Adipose tissue (tissue), 3 donors: ENCODE data around the gene APEX2. TPM values are rescaled to one million over a fixed set of nuclear protein-coding genes. Genes with fewer than 3 reads are reported as not detected.
"Not testable (repeated sequence)": the region's sequence is repeated elsewhere in the genome, so short reads cannot be mapped to it uniquely, and the experiment has no call there.

Experiments used
- H3K27ac ChIP-seq: one replicate; pipeline ENCODE4 v1.5.1; 2013; ENCODE audit warnings: low read depth, low read length
- WGBS, 3 donors: extraction: QIAGEN DNeasy Blood & Tissue Kit; methylation state at CpG; one replicate each; pipeline ENCODE4 v1.1.7; 2013; 5-methylcytosine and 5-hydroxymethylcytosine counted together
- polyA plus RNA-seq, 3 donors: library from polyadenylated mRNA; stranded (reverse); fragments of 200-250 nt; gene quantifications; one replicate each; pipeline ENCODE4 v1.2.3, GENCODE V29; 2013
- donor health status: healthy with polysubstance abuse.
- donor health status: Bipolar disorder and iron deficiency.
- donor health status: healthy.

The APEX2 gene, protein sequence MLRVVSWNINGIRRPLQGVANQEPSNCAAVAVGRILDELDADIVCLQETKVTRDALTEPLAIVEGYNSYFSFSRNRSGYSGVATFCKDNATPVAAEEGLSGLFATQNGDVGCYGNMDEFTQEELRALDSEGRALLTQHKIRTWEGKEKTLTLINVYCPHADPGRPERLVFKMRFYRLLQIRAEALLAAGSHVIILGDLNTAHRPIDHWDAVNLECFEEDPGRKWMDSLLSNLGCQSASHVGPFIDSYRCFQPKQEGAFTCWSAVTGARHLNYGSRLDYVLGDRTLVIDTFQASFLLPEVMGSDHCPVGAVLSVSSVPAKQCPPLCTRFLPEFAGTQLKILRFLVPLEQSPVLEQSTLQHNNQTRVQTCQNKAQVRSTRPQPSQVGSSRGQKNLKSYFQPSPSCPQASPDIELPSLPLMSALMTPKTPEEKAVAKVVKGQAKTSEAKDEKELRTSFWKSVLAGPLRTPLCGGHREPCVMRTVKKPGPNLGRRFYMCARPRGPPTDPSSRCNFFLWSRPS
- polyA plus RNA-seq, result 10 to 100 TPM in 1 of 3 donors, 1 to 10 TPM in 2; 4.8 to 10.4 (median 7.1) TPM

DNA sequence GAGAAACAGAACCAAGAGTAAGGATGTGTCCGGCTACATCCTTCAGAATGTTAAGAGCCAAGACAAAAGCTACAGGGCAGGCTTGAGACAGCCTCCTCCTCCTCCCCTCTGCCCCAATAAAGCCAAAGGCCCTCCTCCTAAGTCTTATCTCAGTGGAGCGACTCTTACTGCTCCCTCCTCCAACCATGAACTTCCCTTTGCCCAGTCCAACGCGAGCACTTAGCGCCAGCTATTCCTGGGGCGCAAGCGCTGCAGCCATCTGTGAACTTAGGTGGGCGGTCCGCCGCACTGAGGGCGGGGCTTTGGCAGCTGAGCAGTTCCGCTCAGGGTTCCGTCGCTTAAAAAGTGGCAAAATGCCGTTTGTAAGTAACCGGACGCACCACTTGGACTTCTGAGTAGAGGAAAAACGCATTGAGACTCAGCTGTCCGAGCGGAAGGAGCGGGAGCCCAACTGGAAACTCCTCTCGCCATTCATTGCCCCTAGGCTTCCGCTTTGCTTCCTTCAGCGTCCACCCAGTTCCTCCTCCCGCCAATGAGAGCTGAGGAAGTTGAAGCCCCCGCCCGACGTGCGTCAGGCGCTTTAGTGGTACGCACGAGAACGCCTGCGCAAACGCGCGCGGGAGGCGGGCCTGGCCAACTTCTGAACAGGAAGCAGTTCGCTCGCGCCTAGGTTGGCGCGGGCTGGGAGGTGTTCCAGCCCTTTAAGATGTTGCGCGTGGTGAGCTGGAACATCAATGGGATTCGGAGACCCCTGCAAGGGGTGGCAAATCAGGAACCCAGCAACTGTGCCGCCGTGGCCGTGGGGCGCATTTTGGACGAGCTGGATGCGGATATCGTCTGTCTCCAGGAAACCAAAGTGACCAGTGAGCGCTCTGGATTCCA is at the start of gene APEX2:
Gene APEX2, plus strand, starts transcription at position 647 of the 882 bp plus-strand sequence. Its CDS starts 60 bp downstream, at position 707.
- 1 to 32% (median 1%) methylated on average over 52 to 55 of the region's 55 CpGs for WGBS, 3 donors
- H3K27ac ChIP-seq, result peak within 1 kb of the TSS; percentile 66

DNA sequence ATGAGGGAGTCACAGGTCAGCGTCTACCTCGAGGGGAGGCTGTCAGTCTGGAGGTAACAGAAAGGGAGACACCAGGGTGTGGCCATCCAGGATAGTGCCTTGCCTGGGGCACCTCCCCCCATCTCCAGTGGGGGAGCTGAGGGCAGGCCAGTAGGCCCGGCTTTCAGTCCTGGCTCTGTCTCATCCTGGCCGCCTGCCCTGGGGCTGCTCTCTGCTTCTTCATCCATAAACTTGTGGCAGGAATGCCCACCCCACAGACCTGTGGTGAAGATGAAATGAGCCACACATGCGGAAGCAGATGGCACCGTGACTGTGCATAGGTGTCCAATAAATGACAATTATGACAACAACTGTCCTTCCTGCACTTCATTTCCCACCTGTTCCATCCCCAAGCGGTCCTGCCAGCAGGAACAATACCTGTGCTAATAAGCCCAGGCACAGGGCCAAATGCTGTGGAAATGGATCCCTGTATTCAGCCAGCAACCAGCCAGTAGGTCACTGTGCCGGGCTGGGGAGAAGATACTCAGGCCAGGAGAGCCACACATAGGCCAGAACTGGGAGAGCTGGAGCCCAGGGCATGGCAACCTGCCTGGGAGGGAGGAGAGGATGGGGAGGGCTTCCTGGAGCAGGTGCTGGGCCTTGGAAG is 49.3 kb upstream of the APEX2 start:
- WGBS, 3 donors, result 64 to 72% (median 70%) methylated on average over 6 to 8 of the region's 8 CpGs
- H3K27ac ChIP-seq, result no peak overlapping the region

DNA sequence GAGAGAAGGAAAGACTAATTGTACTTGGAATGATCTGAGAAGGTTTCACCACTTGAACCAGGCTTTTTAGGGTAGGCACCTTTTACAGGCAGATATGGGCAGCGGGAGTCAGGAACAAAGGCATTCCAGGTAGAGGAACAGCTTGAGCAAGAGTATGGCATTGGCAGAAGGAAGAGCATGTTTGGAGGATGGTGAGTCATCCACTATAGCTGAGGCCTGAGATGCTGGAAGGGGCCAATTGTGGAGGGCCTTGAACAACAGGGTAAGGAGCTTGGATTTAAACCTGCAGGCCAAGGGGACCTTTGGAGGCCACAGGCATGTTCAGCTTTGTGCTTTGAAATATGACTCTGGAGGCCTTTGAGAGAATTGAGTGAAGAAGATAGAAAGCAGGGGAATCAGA is 38.4 kb upstream of the APEX2 start:
- 78 to 100% (median 90%) methylated on average over 1 of the region's 1 CpG for WGBS, 3 donors
- H3K27ac ChIP-seq, result no peak overlapping the region

DNA sequence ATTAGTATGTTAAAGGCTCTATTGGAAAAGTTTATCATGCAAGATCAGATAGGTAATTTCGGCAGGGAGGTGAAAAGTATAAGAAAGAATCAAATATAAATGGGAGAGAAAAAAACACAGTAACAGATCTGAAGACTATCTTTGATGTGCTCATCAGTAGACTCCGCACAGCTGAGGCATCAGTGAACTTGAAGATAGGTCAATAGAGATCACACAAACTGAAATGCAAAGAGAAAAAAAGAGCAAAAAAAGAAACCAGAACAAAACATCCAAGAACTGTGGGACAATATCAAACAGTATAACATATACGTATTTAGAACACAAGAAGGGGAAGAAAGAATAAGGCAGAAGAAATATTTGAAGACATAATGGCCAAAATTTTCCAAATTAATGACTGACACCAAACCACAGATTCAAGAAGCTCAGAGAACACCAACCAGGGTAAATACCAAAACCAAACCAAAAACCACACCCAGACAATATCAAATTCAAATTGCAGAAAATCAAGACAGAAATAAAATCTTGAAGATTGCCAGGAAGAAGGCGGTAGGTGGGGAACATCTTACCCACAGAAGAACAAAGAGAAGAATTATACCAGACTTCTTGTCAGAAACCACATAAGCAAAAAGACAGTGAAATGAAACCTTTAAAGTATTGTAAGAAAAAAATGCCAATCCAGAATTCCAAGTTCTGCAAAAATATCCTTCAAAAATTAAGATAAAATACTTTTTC is 35.2 kb upstream of the APEX2 start:
- H3K27ac ChIP-seq, result no peak overlapping the region
- 72 to 84% (median 74%) methylated on average over 4 of the region's 4 CpGs for WGBS, 3 donors

DNA sequence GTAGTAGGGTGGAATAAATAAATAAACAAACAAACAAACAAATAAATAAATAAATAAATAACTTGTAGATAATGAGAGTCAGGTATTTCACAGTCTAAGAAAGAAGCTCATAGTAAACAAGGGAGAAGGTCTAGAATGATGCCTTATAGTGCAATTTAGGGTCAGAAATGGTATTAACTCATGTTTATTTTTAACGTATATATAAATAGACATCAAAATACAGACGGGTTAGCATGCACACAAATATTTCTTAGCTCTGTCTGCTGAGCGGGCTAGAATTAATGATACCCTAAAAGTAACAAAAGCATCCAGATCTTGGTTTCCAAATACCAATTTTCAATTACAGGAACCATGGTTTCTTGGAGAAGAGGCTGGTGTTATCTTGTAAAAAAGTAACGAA is 22.8 kb upstream of the APEX2 start:
- WGBS, 3 donors, result 70 to 81% (median 78%) methylated on average over 4 of the region's 4 CpGs
- no peak overlapping the region for H3K27ac ChIP-seq

DNA sequence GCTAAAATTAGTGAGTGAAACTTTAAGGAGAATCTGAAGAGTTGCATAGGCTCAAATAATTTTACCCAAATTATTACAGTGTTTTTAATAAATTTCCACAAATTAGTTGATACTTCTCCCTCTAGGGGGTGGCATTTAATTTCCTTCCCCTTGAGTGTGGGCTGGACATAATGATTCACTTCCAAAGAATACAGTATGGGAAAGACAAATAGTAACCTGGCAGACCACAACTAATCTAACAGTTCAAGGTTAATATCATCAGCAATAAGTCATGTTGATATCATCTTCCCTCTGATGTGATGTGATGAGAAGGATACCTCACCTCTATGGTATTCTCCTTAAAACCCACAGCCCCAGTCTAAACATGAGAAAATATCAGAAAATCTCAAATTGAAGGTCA is 21.7 kb upstream of the APEX2 start:
- H3K27ac ChIP-seq, result no peak overlapping the region

DNA sequence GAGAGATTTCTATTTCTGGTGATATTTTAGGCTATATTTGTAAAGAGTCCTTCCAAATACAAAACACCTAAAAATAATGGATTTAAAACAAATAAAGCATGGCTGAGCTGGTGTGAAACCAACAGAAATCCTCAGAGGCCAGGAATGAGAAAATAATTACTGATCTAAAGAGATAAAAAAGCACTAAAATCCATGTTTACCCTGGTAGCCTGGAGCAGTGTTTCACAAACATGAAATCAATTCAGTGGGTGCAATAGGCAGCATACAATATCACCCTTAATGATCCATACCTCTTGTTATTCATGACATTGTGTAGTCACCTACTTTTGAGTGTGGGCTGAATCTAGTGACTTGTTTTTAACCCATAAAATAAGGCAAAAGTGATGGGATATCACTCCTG is 20.7 kb upstream of the APEX2 start:
- no peak overlapping the region for H3K27ac ChIP-seq

DNA sequence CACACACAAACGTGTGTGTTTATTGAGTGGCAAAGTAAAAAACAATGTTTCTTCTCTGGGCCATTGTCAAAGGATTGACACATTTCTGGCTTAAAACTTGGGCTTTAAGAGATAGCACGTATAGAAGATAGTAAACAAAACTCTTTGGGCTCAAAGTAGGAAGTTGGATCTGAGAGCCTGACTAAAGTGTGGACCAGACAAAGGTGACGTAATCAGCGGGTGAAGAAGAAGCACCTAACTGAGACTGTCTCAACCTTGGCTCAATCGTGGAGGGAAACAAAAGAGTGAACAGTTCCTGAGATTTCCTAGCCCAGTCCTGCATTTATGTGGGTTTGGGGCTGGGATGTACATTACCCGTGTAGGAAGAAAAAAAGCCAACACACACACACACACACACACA is 19.8 kb upstream of the APEX2 start:
- WGBS, 3 donors, result 66 to 85% (median 73%) methylated on average over 6 of the region's 6 CpGs
- H3K27ac ChIP-seq, result no peak overlapping the region

DNA sequence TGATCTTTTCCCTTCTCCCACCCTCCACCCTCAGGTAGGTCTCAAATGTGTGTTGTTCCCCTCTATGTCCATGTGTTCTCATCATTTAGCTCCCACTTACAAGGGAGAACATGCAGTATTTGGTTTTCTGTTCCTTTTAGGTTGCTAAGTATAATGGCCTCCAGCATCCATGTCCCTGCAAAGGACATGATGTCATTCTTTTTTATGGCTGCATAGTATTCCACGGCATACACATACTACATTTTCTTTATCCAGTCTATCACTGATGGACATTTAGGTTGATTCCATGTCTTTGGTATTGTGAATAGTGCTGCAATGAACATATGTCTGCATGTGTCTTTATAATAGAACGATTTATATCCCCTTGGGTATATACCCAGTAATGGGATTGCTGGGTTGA is 16.9 kb upstream of the APEX2 start:
- H3K27ac ChIP-seq, result not testable (repeated sequence)
- 92 to 96% (median 94%) methylated on average over 2 of the region's 2 CpGs for WGBS, 3 donors

DNA sequence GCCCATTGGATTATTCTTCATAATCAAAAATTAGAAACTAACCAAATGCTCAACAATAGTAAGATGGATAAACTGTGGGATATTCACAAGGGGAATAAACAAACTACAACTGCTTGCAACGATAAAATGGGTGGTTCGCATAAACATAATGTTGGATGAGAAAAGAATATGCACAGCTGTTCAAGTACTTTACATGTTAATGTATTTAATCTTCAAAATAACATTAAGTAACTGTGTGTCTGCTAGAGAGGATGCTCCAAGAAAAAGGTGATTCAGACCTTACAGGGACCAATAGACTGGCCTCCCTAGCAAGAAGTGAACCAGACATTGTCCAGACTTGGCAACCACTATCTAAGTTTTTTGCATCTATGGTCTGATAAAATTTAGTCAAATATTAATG is 8.5 kb upstream of the APEX2 start:
- 91 to 94% (median 91%) methylated on average over 2 of the region's 2 CpGs for WGBS, 3 donors
- no peak overlapping the region for H3K27ac ChIP-seq

DNA sequence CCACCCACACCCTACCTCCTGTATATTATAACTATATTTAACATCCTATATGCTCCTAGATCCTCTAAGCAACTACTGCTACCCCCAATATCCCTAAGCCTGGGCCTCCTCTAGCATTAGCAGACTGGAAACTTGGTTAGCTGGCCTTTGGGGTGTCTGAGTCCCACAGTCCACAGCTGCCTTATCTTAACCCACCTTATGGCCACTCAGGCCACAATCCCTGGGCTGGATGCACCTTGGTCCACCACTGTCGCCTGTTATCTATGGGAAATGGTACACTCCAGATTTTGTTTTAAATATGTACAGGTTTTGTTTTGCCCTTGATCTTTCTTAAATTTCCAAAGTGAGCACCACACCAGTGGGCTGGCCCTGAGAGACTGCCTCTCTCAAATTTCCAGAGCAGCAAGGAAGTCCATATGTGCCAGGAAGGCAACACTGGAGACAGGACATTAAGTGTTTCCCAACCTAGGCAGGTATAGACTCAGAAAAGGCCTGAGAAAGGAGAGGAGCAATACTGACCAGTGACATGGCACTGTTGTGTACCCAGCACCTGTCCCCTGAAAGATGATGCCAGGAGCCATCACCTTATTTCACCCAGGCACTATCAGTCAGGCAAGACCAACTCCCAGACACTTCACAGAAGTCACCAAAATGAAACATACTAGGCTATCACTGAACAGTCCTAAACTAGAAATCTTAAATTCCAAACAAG is 7.1 kb upstream of the APEX2 start:
- H3K27ac ChIP-seq, result no peak overlapping the region
- WGBS, 3 donors, result 73 to 94% (median 93%) methylated on average over 1 of the region's 1 CpG

DNA sequence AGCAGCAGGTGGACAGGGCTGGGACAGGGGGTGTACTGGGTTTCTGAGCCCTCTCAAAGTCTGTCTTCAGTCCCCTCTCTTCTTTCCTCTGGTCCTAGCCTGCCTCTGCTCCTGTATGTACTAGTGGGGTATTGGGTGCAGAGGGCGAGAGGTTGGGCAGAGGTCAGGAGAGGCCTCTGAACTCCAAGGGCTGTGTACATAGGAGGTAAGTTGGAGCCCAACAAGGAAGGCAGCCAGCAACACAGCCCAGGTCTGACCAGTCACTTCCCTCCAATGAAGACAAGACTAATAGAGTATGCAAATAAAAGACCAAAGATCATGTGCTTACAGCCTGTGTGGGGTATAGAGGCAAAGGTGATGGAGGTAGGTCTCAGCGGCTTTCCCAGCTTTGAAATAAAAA is 6.1 kb upstream of the APEX2 start, which contains the start of gene PFKFB1:
Gene PFKFB1, minus strand, starts transcription at position 90 of the 400 bp plus-strand sequence. CDS start 181 bp downstream, outside the sequence.
- 75 to 89% (median 88%) methylated on average over 2 of the region's 2 CpGs for WGBS, 3 donors
- no peak within 1 kb of the TSS for H3K27ac ChIP-seq

DNA sequence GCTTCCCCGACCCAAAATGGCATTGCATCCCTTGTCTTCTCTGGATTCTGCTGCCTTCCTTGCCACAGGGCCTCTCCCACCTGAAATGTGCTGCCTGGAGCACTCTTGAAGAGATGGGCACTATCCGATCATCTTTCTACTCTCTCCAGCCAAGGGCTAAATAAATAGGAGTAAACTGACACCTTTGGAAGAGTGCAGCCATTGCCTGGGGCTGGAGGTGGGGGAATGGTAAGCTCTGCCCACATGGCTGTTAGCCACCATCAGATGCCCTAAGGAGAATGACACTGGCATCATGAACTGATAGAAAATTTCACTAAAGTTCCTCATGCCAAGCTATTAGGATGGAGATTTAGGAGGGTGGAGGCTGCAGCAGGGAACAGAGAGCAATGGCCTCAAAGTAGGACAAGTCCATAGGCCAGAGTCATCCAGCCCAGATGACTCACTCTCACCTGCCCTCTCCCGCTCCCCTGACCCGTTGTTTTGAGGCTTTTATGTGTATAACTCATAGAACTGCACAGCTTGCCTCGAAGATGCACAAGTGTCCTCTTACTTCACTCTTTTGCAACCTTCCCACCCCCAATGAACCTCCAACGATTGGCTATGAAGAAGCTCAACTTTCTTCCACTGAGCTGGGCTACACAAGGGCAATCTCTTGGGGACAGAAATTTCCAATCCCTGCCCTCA is 5.4 kb upstream of the APEX2 start:
- H3K27ac ChIP-seq, result no peak overlapping the region
- WGBS, 3 donors, result 58 to 80% (median 80%) methylated on average over 6 of the region's 6 CpGs

DNA sequence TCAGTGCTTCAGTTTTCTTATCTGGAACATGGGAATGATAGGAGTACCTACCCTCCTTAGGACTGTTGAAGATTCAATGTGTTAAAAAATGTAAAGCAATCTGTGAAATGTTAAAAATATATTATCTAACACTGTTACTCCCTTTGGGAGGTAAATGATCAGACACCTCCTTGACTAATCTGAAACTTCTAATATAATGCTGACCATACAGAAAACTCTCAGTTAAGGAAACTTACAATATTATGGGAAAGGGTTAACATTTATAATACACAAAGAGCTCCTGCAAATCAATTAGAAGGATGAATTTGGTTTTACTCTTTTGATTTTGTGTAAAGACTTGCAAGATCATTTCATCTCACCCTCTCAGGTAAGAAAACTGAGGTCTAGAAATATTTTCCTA is 4.5 kb upstream of the APEX2 start:
- H3K27ac ChIP-seq, result no peak overlapping the region

DNA sequence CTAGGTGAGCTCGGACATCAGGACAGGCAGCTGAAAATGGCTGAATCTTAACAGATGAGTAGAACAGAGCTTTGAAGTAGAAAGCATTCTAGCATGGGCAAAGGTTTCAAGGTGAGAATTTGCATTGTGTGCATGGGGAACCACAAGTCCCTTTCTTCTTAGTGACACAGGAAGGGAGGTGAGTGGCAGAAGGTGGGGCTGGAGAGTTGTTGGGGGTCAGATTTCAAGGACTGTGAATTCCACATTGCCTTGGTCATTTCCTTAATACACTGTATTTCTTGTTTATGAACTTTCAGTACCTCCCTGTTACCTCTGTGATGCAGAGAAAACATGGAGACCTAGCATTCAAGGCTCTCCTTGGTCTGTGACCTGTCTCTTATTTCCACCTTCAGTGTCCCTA is 4.1 kb downstream of the APEX2 start:
- WGBS, 3 donors, result 88 to 100% (median 100%) methylated on average over 1 of the region's 1 CpG
- no peak overlapping the region for H3K27ac ChIP-seq

DNA sequence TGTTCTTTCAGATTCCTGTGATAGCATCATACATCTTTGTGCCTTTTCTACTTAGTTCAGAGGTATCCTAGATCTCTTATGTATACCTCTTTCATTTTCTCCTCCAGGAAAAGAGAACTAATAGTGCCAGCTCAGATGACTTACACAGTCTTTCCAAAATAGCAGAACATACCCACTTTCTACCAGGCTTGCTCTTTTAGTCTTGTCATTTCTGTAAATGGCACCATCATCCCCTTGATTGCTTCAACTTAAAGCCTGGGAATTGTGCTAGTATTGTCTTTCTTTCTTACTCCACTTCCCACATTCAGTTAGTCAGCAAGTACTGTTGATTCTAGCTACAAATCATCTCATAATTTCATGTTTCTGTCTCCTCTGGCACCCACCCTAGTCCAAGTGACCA is 5.1 kb downstream of the APEX2 start:
- no peak overlapping the region for H3K27ac ChIP-seq
